ENCODE results near the gene EML1.
A peak's percentile ranks its signal among the peaks of the same experiment; 100 is the strongest.
"Not testable (repeated sequence)": the region's sequence is repeated elsewhere in the genome, so short reads cannot be mapped to it uniquely, and the experiment has no call there.

Gene EML1

DNA sequence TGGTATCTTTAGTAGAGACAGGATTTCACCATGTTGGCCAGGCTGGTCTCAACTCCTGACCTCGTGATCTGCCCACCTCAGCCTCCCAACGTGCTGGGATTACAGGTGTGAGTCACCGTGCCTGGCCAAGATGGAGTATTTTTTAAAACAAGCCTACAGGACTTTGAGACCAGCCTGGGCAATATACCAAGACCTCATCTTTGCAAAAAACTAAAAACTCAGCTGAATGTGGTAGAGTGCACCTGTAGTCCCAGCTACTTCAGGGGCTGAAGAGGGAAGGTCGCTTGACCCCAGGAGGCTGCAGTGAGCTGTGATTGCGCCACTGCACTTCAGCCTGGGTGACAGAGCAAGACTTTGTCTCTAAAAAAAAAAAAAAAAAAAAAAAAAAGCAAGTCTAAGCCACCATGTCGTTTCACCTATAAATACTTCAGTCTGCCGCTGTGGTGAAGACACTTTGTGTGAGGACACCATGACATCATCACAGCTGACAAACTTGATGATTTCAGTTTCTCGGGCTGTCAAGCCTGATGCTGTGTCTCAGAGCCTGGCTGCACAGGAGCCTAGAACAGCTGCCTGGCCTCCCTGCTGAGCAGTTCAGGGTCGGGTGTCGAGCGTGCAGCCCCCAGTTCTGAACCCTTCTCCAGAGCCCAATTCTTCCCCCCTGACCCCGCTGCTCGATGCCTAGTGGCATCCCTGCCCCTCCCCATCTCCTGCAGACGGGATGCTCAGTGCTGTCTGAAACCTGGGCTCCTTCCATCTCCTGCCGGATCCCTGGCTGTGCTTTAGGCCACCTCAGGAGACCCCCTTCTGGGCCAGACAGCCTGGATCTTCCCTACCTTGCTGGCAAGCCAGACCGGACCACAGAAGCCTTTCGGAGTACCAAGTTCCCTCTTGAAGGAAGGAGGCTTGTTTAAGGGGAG, 152.8 kb downstream of the EML1 start:
- DNase-seq: peak in 1 of 2 experiments; percentile 27

DNA sequence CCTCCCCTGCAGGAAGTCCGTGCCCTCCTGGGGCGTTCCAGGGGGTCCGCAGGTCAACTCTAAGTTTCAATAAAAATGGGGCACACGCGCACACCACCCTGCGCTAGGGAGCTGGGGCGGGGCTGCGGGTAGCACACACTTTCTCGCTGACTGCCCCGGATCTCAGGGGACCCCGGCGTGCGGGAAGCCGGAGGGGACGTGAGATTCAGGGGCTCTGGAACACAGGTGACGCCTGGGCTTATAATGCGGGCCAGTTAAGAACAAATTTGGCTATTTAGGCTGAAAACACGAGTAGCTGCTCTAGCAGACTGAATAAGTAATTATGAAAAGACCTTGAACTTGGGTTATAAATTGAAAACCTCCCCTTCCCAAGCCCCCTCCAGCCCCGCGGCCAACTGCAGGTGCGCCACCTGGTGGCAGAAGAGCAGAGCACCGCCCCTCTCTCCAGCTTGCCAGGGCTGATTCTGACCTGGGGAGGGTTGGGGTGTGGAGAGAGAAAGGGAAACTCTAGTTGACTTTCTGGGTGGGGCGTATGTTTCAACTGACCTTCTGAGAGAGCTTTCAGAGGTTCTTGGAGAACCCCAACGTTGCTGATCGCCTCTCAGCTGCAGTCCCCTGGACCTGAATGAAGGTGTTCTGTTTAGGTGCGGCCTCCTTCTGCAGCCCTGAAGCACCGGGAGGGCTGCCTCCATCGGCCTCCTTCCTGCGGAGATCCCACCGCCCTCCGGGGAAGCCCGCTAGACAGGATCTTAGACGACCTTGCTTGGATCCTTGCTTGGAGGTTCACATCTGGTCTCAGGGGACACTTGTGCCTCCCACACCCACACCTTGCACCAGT, 153.7 kb downstream of the EML1 start:
- DNase-seq: peak; percentile 65 to 70

DNA sequence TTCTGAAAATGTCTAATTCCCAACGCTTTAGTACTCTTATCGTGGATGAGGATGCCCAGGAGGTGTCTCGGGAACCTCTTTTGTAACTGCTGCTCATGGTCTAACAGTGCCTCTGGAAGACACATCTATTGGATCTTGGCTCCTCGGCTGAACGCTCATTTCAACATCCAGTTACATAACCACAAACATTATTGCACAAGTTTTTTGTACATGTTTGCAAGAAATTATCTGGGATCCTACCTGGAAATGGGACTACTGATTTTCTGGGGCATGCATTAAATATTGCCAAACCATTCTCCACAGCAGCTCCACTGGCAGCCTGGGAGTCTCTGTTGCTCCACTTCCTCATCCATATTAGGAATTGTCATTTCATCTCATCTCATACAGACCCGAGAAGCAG, 154.5 kb downstream of the EML1 start:
- no peak for DNase-seq

DNA sequence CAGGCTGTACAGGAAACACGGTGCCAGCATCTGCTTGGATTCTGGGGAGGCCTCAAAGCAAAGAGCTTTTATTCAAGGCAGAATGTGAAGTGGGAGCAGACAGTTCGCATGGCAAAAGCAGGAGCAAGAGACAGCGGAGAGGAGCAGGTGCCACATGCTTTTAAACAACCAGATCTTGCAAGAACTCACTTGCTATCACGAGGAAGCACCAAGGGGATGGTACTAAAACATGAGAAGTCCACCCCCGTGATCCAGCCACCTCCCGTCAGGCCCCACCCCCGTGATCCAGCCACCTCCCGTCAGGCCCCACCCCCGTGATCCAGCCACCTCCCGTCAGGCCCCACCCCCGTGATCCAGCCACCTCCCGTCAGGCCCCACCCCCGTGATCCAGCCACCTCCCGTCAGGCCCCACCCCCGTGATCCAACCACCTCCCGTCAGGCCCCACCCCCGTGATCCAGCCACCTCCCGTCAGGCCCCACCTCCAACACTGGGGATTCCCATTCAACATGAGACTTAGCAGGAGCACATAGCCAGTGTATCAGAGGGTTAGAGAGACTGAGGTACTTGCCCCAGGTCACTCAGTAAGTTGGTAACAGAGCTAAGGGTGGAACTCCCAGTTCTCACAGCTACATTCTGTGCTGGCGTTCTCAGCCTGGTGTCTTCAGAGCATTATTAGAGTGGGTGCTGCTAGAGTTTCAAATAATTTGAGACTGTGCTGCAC, 156.0 kb downstream of the EML1 start:
- not testable (repeated sequence) for DNase-seq

DNA sequence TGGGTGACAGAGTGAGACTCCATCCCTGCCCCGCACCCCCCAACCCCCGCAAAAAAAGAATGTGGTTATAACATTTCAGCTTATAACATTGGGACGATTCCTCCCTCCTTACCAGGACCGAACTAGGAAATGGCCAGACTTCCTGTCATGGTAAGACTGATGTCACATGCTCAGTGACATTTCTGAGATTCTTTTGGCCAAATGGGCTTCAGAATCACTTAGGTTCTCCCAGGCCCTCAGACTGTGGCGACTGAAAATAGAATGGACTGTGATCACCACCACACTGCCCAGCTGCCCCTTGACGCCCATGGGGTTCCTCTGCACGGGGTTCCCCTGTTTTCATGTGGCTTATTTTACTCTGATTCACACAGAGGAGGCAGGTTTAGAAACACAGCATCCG, 157.0 kb downstream of the EML1 start:
- DNase-seq: no peak

DNA sequence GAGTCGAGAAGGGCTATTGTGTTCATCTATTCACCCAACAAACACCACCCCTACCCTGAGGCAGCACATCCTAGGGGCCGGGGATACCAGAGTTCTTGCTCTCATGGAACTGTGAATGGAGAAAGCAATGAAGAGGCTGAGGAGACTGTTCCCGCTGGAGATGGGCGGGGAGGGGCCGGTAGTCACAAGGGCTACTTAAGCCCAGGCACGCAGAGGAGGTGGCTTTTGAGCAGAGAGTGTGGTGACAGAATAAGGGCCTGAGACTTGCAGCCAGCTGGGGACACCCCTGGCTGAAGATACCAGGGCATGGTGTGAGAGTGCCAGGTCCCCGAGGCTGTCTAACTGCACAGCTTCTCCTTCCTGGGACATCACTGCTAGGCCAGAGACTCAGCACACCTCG, 157.9 kb downstream of the EML1 start:
- no peak for DNase-seq

DNA sequence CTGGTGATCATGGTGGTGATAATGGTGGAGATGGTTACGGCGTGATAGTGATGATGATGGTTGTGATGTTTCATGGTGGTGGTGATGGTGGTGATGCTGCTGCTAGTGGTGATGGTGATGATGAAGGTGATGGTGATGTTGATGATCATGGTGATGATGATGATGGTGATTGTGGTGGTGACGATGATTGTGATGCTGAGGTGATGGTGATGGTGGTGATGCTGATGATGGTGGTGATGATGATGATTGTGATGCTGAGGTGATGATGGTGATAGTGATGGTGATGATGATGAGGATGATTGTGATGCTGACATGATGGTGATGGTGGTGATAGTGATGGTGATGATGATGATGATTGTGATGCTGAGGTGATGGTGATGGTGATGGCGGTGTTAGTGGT, 158.8 kb downstream of the EML1 start:
- DNase-seq: no peak

DNA sequence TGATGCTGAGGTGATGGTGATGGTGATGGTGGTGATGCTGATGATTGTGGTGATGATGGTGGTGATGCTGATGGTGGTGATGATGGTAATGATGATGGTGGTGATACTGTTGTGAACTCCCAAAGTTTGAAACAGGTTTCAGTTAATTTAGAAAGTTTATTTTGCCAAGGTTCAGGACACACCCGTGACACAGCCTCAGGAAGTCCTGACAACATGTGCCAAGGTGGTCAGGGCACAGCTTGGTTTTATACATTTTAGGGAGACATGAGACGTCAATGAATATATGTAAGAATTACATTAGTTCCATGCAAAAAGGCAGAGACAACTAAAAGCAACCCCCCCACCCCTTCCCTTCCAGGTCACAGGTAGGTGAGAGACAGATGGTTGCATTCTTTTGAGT, 159.2 kb downstream of the EML1 start:
- DNase-seq: no peak

DNA sequence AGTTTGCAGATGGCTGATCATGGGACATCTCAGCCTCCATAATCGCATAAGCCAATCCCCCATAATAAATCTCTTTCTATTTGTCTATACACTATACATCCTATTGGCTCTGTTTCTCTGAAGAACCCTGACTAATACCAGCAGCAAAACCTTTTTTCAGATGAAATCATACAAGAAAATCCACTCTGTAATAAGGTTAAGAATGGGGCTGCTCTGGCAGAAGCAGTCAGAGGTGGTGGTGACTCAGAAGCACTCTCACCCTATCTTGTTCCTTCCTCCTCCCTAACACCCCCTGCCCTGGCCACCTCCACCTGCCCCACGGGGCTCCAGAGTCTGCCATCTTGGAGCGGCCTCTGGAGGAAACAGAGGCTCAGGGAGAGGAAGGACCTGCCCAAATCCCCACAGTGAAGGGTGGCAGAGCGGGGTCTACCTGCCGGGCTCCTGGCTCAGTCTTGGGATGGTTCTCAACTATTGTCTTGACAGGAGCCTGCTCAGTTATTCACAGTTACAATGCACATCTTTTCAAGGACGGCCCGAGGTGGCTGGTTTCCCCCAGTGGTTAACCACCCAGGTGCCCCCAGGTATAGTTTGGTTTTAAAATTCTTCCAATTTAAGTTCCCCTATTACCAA, 162.7 kb downstream of the EML1 start:
- DNase-seq: no peak

DNA sequence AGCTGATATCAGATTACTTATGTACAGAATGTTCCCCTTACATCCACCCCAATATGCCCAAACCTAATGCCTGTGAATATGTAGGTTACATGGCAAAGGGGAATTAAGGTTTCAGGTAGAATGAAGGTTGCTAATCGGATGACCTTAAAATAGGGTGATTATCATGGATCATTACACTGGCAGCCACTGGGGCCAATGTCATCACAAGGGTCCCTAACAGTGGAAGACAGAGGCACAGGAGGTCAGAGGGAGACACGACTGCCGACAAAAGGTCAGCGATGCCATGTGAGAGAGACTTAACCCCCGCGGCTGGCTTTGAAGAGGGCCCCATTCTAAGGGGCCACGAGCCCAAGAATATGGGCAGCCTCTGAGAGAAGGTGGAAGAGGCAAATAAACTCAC, 165.2 kb downstream of the EML1 start:
- no peak for DNase-seq

DNA sequence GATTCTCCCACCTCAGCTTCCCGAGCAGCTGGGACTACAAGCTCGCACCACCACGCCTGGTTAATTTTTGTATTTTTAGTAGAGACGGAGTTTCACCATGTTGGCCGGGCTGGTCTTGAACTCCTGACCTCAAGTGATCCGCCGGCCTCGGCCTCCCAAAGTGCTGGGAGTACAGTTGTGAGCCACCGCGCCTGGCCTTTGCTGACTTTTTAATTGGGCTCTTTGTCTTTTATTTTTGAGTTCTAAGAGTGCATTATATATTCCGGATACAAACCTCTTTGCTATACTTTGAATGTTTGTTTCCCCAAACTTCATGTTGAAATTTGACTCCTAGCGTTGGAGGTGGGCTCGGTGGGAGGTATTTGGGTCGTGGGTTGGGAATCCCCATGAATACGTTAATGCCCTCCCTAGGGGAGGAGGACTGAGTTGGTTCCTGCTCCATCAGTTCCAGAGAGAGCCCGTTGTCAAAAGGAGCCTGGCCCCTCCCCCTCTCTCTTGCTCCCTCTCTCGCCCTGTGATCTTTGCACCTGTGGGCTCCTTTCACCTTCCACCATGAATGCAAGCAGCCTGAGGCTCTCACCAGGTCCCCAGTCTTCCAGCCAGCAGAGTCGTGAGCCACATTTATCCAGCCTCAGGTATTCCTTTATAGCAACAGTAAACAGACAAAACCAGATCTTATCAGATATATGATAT, 168.8 kb downstream of the EML1 start:
- no peak for DNase-seq

DNA sequence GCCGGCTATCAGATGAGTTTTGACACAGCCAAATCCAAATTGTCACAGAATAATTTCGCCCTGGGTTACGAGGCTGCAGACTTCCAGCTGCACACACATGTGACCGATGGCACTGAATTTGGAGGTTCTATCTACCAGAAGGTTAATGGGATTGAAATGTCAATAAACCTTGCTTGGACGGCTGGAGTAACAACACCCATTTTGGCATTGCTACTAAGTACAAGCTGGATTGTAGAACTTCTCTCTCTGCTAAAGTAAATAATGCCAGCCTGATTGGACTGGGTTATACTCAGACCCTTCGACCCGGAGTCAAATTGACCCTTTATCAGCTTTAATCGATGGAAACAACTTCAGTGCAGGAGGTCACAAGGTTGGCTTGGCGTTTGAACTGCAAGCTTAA, 171.8 kb downstream of the EML1 start:
- no peak for DNase-seq

DNA sequence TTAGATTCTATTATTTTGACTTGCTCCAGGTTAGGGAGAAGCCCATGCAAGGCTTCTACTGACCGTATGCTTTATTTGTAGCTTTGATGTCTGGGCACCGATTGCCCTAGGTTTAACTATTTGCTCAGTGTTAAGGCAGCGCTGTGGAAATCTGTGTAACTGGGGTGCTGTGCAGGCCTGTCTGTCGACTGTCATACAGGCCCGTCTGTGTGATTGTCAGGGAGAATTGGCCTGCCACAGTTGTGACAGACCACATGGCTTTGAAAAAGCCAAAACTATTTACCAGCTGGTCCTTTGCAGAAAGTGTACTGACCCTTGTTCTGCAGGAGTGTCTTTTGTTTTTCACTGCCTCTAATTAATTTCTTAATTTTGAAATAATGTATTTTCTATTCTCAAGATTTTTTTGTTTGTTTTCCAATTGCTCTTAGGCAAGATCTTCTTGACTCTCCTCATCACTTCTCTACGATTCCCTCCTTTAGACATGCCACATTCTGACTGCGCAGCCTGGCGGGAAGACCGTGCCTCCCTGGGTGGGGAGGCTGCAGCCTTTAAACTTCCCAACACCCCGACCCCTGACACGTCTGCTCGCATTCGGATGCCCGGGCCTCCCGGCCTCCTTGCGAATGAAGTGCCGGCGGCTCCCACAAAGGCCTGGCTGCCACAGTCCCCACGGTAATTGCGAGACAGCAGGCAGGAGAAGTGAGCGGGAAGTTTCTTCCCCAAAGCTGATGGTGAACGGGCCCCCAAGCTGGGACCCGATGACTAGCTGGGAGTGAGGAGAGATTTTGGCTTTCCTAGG, 173.0 kb downstream of the EML1 start:
- no peak for DNase-seq

DNA sequence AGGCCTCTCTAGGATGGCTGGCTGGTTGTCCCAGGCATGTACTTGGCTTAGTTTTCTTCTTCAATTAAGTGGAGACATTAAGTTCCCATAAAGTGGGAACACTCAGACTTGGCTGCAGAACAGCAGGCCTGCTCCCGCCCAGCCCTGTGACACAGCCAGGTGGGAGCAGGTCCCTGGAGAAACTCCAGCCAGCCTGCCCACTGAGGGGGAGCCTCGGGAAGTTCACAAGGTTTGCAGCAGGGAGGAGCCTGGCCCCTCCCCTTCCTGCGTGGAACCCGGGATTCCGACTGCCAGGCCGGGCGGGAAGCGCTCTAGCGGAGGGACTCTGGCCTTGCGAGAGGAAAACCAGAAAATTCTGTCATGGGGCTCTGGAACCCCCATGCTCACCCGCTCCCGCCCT, 173.7 kb downstream of the EML1 start:
- no peak for DNase-seq

DNA sequence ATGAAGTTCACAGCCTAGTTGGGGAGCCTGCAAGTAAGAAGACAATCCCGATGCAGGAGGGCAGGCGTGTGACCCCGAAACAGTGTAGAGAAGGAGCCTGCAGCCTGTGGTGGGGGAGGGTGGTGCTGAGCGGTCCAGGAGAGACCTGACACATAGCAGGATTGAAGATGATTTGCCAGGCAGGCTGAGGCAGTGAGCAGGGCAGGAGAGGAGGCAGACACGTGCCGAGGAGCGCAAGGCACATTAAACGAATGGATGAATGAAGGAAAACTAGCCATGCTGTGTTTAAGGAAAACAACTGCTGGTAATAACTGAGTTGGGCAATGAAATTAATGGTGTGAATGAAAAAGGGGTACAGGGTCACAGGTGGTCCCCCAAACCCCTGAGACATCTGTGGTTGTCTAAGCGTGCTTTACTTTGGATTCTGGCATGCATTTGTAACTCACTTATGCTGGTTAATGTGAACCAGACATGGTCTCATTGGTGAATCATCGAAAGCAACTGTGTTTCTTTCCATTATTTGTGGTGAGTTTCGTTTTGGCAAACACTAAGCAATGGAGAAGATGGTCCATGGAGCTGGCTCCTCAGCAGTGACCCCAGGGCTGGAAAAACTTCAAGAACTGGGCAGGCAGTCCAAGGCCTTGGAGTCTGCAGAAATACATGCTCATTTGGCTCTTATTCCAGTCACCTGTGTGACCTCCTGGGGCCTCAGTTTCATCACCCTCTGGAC, 175.1 kb downstream of the EML1 start:
- no peak for DNase-seq

DNA sequence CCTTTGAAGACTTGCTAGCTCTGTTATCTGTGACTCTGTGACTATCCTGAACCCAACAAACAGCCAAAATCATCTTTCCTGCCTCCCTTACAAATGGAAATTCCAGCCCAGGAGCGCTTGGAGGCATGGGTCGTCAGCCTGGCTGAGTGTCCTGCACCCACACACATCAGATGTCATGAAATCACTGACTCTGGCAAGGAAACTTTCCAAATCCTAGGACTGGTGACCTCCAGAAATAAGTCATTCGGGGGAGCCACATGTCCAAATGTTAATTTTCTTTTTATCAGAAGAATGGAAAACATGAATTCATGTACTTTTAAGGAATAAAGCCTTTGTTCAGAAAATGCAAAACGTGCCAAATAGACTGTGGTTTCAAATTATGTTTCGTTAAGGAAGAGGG, 175.7 kb downstream of the EML1 start:
- DNase-seq: no peak

DNA sequence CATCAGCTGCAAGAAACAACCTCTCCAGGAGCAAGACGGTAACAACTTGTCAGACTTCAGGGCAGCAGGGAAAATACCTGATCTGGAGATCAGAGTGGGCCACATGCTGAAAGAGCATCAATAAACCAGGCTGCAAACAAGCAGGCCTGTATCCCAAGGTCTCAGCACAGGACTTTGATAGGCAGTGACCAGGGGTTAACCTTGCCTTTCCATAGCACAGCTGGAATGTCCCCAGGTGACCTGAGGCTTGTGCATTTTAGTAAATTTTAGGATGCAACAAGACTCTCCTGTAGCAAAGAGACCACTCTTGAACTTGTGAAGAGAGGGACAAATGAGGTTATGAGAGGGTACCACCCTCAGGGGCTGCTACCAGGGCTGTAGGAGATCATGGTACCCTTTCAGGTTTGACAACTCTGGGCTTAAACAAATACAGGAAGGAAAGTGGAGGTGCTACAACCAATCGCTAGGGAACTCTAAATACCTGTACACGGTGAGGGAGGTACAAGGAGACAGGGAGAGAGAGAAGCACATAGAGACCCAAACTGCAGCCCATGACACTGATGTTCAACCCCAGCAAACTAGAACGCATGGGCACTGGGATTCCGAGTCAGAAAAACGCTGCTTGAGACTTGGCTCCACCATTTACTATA, 176.6 kb downstream of the EML1 start:
- DNase-seq: no peak

DNA sequence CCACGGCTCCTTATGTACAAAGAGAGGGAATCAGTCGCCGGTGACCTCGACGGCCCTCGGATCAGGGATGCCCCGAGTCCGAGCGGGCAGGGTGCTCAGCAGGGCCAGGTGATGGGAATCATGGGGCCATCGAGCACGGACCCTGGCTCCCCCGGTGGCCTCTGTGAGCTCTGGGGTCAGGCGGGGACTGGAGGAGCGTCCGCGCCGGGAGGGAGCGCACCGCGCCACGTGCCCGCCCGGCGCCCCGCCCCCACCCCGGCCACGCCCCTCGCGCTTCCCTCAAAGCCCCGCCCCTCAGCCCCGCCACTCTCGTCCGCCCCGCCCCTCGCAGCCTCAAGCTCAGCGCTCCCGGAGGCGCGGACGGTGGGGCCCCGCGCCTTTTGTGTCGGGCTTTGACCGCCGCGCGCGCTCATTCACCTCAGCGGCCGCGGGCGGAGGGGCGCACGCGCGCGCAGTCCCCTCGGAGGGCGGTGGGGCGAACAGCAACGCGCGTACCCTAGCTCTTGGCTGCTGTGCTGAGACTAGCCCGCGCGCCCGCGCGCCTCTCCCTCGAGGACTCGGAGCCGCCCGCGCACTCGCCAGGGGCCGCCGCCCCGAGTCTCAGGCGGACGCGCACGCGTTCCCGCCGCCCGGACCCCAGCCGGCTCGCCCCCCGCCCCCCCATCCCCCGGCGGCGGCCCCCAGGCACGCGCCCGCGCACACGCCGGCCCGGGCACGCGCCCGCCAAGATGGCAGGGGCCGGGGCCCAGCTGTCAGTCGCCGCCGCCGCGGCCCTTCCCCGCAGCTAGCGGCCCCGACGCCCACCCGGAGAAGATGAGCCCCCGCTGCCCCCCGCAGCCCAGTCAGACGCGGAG, 178.1 kb downstream of the EML1 start:
- peak; percentile 90 for DNase-seq
